ENCODE results near the gene RSU1.

Gene RSU1

DNA sequence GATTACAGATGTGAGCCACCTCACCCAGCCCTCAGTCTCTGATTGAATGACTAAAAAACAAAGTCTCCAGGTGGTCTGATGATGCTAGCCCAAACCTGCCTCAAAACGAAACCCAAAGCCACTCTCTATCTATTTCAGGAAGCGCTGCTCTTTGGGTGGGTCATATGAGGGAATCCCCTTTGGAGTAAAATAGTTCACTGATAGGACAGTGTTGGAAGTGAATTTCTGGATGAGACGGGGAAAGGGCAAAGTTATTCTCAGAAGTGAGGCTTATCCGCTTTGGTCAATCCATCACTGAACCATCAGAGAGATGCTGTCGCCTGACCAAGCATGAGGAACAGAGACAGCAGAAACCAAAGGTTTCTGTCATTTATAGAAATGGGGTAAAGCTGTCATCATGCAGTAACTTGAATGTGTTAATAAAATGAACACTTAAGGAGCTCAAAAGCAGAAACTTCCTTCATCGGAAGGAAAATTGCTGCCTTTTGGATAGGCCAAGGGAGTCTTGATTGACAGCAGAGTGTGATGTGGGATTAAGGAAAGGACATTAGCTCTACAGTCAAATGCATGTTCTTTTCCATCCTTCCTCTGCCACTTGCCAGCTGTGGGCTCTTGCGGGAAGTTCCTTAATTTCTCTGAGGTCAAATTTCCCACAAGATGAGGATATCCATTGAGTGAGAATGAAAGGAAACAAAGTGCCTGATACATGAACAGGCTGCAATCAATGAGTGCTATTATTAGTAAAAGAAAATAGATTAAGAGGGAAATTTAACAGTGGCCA lies 230.7 kb downstream of the RSU1 start:
- DNase-seq, result no peak

DNA sequence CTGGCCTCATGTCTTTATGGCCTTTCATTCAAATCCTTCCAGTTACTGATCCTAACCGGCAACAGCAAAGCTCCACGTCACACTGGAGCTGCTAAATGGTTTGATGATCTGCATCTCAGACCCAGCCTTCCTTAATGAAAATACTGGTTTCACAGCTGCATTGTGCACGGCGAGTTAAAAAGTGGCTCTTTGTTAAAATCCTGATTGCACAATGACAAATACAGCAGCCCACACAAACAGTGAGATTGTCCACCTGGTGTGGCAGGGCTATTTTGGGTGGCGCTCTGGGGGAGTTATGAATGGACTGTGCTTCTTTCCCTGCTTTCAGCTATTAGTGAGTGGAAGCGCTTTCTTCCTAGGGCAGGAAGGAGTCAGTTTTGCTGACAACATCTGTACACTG lies 232.1 kb downstream of the RSU1 start:
- no peak for DNase-seq

DNA sequence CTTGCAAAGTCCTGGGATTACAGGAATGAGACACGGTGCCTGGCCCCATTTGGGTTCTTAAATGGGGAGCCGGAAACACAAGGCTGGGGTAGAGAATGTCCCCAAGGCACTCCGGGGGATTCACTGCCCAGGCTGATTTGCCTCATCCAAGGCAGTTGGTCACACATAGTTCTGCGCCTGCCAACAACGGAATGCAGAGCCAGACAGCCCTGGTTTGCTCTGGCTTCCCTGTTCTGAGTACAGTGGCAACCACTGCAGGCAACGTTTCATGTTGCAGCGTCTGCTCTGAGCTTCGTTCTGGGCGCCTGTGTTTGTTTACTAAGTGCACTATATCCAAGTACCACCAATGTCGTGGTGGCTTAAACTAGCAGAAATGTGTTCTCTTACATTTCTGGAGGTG lies 233.8 kb downstream of the RSU1 start:
- DNase-seq, result no peak

DNA sequence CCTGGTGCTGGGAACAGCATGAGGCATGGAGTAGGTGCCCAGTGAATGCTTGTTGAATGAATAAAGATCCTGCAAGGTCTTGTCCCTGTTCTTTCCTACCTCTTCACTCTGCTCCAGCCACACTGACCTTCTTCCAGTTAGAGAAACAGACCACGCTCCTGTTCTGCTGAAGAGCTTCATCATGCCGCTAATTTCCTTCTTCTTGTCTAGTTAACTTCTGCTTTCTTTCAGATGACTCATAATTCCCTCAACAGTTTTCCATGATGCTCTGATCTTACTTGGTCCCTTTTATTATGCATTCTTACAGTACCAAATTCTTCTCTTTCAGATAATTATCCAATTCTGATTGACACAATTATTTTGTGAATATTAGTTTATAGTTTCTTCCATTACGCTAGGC lies 236.0 kb downstream of the RSU1 start:
- no peak for DNase-seq

GRCh38 chr10:16570731-16571130 lies 246.5 kb downstream of the RSU1 start:
- no peak for DNase-seq

DNA sequence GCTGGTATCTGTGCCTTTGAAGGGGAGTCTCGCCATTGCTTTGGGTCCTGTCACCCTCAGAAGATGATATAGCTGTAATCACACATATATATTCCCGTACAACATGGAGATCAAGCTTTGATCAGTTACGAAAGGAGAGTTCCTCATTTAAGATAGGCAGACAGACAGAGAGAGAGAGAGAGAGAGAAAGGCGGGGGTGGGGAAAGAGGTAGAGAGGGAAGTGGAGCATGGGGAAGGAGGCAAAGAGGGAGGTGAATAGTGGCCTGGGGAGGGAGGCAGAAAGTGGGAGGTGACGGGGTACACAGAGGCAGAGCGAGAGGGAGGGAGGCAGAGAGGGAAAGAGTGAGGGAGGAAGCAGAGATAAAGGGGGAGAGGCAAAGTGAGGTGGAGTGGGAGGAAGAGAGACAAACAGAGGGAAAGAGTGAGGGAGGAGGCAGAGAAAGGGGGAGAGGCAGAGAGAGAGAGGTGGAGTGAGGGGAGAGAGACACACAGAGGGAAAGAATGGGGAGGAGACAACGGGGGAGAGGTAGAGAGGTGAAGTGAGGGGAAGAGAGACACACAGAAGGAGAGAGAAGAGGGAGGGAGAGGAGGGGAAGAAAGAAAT lies 250.9 kb downstream of the RSU1 start:
- no peak for DNase-seq

- DNase-seq, result no peak
Observed at GRCh38 chr10:16565604-16566003, 251.6 kb downstream of the RSU1 start.

DNA sequence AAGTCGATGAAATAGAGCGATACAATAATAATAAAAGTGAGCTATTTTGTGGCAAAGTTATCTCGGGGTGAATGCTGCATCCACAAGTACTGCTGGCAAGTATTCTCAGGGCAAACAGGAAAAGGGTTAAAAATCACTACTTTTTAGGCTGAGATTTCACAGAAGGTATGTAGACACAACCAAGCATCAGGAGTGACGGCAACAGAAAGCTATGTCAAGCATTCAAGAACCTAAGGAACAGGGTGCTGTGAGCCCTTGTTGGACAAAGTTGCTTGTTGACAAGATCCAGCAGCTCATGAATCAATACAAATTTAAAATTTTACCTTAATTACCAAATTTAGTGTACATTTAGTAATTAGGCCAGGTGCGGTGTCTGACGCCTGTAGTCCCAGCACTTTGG lies 254.3 kb downstream of the RSU1 start:
- DNase-seq, result no peak

DNA sequence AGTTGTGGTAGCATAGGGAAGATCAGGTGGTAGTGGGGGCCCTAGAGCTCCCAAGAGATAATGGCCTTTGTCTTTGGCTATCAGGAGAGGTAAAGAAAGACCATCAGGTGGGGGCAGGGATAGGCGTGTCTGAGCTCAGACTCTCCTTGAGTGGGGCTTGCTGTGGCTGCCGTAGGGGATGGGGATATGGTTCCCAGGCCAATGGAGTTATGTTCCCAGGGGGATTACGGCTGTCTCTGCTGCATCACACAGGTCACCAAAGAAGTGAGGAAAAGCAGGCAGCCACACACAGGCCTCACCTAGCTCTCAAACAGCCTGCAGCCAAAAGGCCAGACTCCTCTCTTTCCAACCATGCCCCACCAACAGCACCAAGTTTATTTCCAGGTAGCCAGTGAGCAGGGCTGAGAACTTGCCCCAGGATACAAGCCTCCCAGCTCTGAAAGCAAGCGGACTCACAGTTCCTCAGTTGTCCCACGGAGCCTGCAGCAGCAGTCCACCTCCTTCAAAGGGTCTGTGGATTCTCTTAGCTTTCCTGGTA lies 257.9 kb downstream of the RSU1 start:
- DNase-seq, result no peak

DNA sequence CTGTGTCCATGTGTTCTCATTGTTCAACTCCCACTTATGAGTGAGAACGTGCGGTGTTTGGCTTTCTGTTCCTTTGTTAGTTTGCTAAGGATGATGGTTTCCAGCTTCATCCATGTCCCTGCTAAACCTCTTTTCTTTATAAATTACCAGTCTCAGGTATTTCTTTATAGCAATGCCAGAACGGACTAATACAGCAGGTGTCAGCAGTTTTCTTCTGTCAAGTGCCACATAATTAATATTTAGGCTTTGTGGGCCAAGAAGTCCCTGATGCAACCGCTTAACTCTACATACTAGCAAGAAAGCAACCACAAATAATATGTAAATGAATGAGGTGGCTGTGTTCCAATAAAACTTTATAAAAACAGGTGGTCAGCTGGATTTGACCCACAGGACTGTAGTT lies 269.3 kb downstream of the RSU1 start:
- DNase-seq, result no peak

GRCh38 chr10:16545116-16545736 lies 272.0 kb downstream of the RSU1 start:
- DNase-seq, result no peak

DNA sequence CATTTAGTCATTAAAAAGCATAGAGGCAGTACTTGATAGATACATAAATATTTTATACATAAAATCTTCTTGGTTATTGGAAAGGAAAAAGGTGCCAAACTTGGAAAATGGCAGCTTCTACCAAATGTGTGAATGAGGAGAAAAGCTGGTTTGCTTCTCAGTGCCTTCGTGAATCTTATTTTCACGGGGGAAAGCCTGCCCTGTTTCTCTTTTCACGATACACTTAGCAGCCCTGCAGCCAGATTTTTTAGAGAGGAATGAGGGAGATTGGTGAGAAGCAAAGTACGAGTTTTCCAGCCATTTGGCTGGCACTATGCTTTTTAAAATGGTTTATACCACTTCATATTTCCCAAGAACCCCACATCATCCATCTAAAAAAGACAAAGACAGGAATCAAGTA lies 272.6 kb downstream of the RSU1 start:
- DNase-seq, result no peak

GRCh38 chr10:16544099-16544498 lies 273.1 kb downstream of the RSU1 start:
- DNase-seq, result no peak

Measured in NCI-H1930 (cell line).